Measurements from ENCODE around the gene NFE2.

NFE2 gene

GRCh38 chr12:54301428-54302048 is 723 bp upstream of the NFE2 start:
- peaks cover 6% of the 10 kb centered on the region for H3K4me1 ChIP-seq (ENCODE audit: control insufficient read depth, low read length)
- peaks cover 62% of the 10 kb centered on the region for H3K27me3 ChIP-seq (ENCODE audit: control insufficient read depth, low read length)
- no peak overlapping the region for H3K4me2 ChIP-seq (ENCODE audit: low read length)
- H3K36me3 ChIP-seq (ENCODE audit: control insufficient read depth, low read length), result no peaks in the 10 kb centered on the region
- no peaks in the 10 kb centered on the region for H3K9me3 ChIP-seq (ENCODE audit: control insufficient read depth, insufficient read depth, low read length)
- H3K27ac ChIP-seq (ENCODE audit: low read depth, low read length), result no peak overlapping the region
- no peaks in the 10 kb centered on the region for H3K9me2 ChIP-seq (replicated peaks; ENCODE audit: control insufficient read depth, low read length)
- no peak overlapping the region for H3K4me3 ChIP-seq (ENCODE audit: low read length)
- H3F3A ChIP-seq (ENCODE audit: control insufficient read depth, insufficient read depth), result no peaks in the 10 kb centered on the region
- 0 out of 2 replicates have a peak, but pooled peaks cover 3% of the 10 kb centered on the region for H4K20me1 ChIP-seq (ENCODE audit: control insufficient read depth, insufficient read depth, low read depth, low read length)
- H3K79me2 ChIP-seq (ENCODE audit: control insufficient read depth, low read length), result no peaks in the 10 kb centered on the region
- TF ChIP-seq EZH2phosphoT487 (IDR thresholded peaks at IDR 0.05; ENCODE audit: borderline replicate concordance, low read length), result no peak
- no peak for TF ChIP-seq CTCF (IDR thresholded peaks at IDR 0.05; ENCODE audit: low read depth, low read length, poor library complexity, severe bottlenecking)

GRCh38 chr12:54300225-54300731 is 537 bp downstream of the NFE2 start:
- Histone ChIP-seq H3K9me2 (replicated peaks; ENCODE audit: control insufficient read depth, low read length) (no peaks in the 10 kb centered on the region), H3F3A (ENCODE audit: control insufficient read depth, insufficient read depth) (no peaks in the 10 kb centered on the region), H3K36me3 (ENCODE audit: control insufficient read depth, low read length) (no peaks in the 10 kb centered on the region), H4K20me1 (ENCODE audit: control insufficient read depth, insufficient read depth, low read depth, low read length) (0 out of 2 replicates have a peak, but pooled peaks cover 3% of the 10 kb centered on the region), H3K9me3 (ENCODE audit: control insufficient read depth, insufficient read depth, low read length) (no peaks in the 10 kb centered on the region), H3K4me2 (ENCODE audit: low read length) (peak overlapping the region; percentile 16; the same call in 1 of the 2 replicates), H3K79me2 (ENCODE audit: control insufficient read depth, low read length) (no peaks in the 10 kb centered on the region), H3K27me3 (ENCODE audit: control insufficient read depth, low read length) (peaks cover 62% of the 10 kb centered on the region), H3K4me3 (ENCODE audit: low read length) (no peak overlapping the region), H3K27ac (ENCODE audit: low read depth, low read length) (no peak overlapping the region), H3K4me1 (ENCODE audit: control insufficient read depth, low read length) (peaks cover 6% of the 10 kb centered on the region)
- TF ChIP-seq EZH2phosphoT487 (IDR thresholded peaks at IDR 0.05; ENCODE audit: borderline replicate concordance, low read length), result no peak
- no peak for TF ChIP-seq CTCF (IDR thresholded peaks at IDR 0.05; ENCODE audit: low read depth, low read length, poor library complexity, severe bottlenecking)

- Histone ChIP-seq H3K4me1 (ENCODE audit: control insufficient read depth, low read length) (peaks cover 6% of the 10 kb centered on the region), H3F3A (ENCODE audit: control insufficient read depth, insufficient read depth) (no peaks in the 10 kb centered on the region), H3K4me3 (ENCODE audit: low read length) (no peak overlapping the region), H3K27ac (ENCODE audit: low read depth, low read length) (no peak overlapping the region), H3K79me2 (ENCODE audit: control insufficient read depth, low read length) (no peaks in the 10 kb centered on the region), H4K20me1 (ENCODE audit: control insufficient read depth, insufficient read depth, low read depth, low read length) (0 out of 2 replicates have a peak, but pooled peaks cover 3% of the 10 kb centered on the region), H3K36me3 (ENCODE audit: control insufficient read depth, low read length) (no peaks in the 10 kb centered on the region), H3K9me3 (ENCODE audit: control insufficient read depth, insufficient read depth, low read length) (no peaks in the 10 kb centered on the region), H3K27me3 (ENCODE audit: control insufficient read depth, low read length) (peaks cover 61% of the 10 kb centered on the region), H3K4me2 (ENCODE audit: low read length) (no peak overlapping the region), H3K9me2 (replicated peaks; ENCODE audit: control insufficient read depth, low read length) (no peaks in the 10 kb centered on the region)
- TF ChIP-seq CTCF (IDR thresholded peaks at IDR 0.05; ENCODE audit: low read depth, low read length, poor library complexity, severe bottlenecking), result no peak
Observed at GRCh38 chr12:54299515-54300224, 1.1 kb downstream of the NFE2 start.

Data from DOHH2 (cell line).